GM21576 (cell line): ENCODE measurements around the gene RNF123.
"Not testable (repeated sequence)": the region's sequence is repeated elsewhere in the genome, so short reads cannot be mapped to it uniquely, and the experiment has no call there.

Experiments
- ATAC-seq: cut with Tn5 transposase; IDR thresholded peaks from one replicate; pipeline ENCODE4 v1.9.1; 2021; ENCODE audit warnings: mild to moderate bottlenecking, moderate library complexity; ENCODE audit not compliant: unreplicated experiment

The RNF123 gene

GRCh38 chr3:49675912-49676311 is 13.4 kb upstream of the RNF123 start:
- no peak for ATAC-seq

- no peak for ATAC-seq
Observed at GRCh38 chr3:49680493-49681231, 8.7 kb upstream of the RNF123 start.

GRCh38 chr3:49681232-49681522 is 8.2 kb upstream of the RNF123 start:
- no peak for ATAC-seq

- ATAC-seq = no peak
Observed at GRCh38 chr3:49681543-49681942, 7.8 kb upstream of the RNF123 start.

- ATAC-seq = no peak
Observed at GRCh38 chr3:49683162-49683561, 6.2 kb upstream of the RNF123 start.

- ATAC-seq = not testable (repeated sequence)
Observed at GRCh38 chr3:49684453-49684852, 4.9 kb upstream of the RNF123 start.

GRCh38 chr3:49685103-49685502 is 4.3 kb upstream of the RNF123 start:
- ATAC-seq = not testable (repeated sequence)

GRCh38 chr3:49685846-49686245 is 3.5 kb upstream of the RNF123 start:
- ATAC-seq = not testable (repeated sequence)

GRCh38 chr3:49686346-49686745 is 3.0 kb upstream of the RNF123 start:
- ATAC-seq = not testable (repeated sequence)

- ATAC-seq = not testable (repeated sequence)
Observed at GRCh38 chr3:49686769-49687423, 2.5 kb upstream of the RNF123 start.

- not testable (repeated sequence) for ATAC-seq
Observed at GRCh38 chr3:49687424-49687795, 1.9 kb upstream of the RNF123 start.

- not testable (repeated sequence) for ATAC-seq
Observed at GRCh38 chr3:49688338-49689045, 865 bp upstream of the RNF123 start.

- not testable (repeated sequence) for ATAC-seq
Observed at GRCh38 chr3:49689908-49690624, 709 bp downstream of the RNF123 start.

GRCh38 chr3:49690856-49691255 is 1.5 kb downstream of the RNF123 start:
- ATAC-seq = not testable (repeated sequence)

- not testable (repeated sequence) for ATAC-seq
Observed at GRCh38 chr3:49691481-49691880, 2.1 kb downstream of the RNF123 start.

GRCh38 chr3:49694409-49695070 is 5.2 kb downstream of the RNF123 start:
- not testable (repeated sequence) for ATAC-seq

GRCh38 chr3:49695350-49696015 is 6.1 kb downstream of the RNF123 start:
- not testable (repeated sequence) for ATAC-seq

GRCh38 chr3:49699281-49699979 is 10.1 kb downstream of the RNF123 start:
- ATAC-seq = no peak

- ATAC-seq = no peak
Observed at GRCh38 chr3:49700014-49700413, 10.7 kb downstream of the RNF123 start.
